Retinal pigment epithelial cell (primary cell): ENCODE measurements around the gene TEN1.

ENCODE experiments used
- DNase-seq: peaks from one replicate; pipeline ENCODE4 v3.0.0-alpha.2; 2010; ENCODE audit warnings: low read depth
- H3K4me3 ChIP-seq: 2 replicates; pipeline ENCODE4 v1.5.1; 2011; ENCODE audit warnings: mild to moderate bottlenecking, low read length, control low read depth, moderate library complexity
- CTCF ChIP-seq: conservative IDR thresholded peaks from 2 replicates; pipeline ENCODE4 v1.5.1; 2011; ENCODE audit warnings: low read depth, low read length, control low read depth, inconsistent platforms

Gene TEN1

GRCh38 chr17:76000755-76001521, 21.9 kb downstream of the TEN1 start, which contains the start of gene CDK3:
TSS of gene CDK3 (plus strand) at chr17:76000855. CDS start at chr17:76001426, 571 bp downstream.
- DNase-seq = no peak
- TF ChIP-seq CTCF = no peak
- no peak within 1 kb of the TSS for H3K4me3 ChIP-seq

- DNase-seq = no peak
- no peak overlapping the region for H3K4me3 ChIP-seq
- TF ChIP-seq CTCF = no peak
Measured at GRCh38 chr17:76002100-76002499, 23.1 kb downstream of the TEN1 start.

- DNase-seq = no peak
- H3K4me3 ChIP-seq = no peak overlapping the region
- TF ChIP-seq CTCF = no peak
Measured at GRCh38 chr17:76003915-76004314, 24.9 kb downstream of the TEN1 start.

- no peak for DNase-seq
- no peak for TF ChIP-seq CTCF
- no peak overlapping the region for H3K4me3 ChIP-seq
Measured at GRCh38 chr17:76004750-76005262, 25.8 kb downstream of the TEN1 start.

- no peak overlapping the region for H3K4me3 ChIP-seq
- DNase-seq = no peak
- TF ChIP-seq CTCF = peak; percentile 62
Measured at GRCh38 chr17:76005263-76006149, 26.5 kb downstream of the TEN1 start.

- no peak for TF ChIP-seq CTCF
- H3K4me3 ChIP-seq = no peak overlapping the region
- DNase-seq = no peak
Measured at GRCh38 chr17:76007131-76007849, 28.2 kb downstream of the TEN1 start.
